Measurements from ENCODE around the gene HYDIN.

DNA sequence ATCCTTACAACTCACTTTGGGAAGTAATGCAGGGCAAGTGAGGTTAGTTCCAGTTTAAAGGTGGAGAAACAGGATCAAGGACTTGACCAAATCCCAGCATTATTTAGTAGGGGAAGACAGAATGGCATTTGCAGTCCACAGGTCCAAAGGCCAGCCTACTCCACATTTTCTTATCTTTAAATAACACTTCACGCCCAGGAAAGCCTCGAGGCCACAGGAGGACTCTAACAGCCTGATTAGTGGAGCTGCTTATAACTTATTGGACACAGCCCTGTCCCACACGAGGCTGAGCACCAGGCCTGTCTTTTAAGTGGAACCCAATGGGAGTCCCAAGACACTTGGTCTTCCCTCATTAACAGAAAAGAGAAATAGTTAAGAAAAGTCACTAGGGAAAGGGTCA, 12.1 kb upstream of the HYDIN start:
- TF ChIP-seq, protein P1, sequence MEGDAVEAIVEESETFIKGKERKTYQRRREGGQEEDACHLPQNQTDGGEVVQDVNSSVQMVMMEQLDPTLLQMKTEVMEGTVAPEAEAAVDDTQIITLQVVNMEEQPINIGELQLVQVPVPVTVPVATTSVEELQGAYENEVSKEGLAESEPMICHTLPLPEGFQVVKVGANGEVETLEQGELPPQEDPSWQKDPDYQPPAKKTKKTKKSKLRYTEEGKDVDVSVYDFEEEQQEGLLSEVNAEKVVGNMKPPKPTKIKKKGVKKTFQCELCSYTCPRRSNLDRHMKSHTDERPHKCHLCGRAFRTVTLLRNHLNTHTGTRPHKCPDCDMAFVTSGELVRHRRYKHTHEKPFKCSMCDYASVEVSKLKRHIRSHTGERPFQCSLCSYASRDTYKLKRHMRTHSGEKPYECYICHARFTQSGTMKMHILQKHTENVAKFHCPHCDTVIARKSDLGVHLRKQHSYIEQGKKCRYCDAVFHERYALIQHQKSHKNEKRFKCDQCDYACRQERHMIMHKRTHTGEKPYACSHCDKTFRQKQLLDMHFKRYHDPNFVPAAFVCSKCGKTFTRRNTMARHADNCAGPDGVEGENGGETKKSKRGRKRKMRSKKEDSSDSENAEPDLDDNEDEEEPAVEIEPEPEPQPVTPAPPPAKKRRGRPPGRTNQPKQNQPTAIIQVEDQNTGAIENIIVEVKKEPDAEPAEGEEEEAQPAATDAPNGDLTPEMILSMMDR (IDR thresholded peaks at IDR 0.05; ENCODE audit: low read depth, low read length), result no peak
- no peak for TF ChIP-seq EZH2phosphoT487 (IDR thresholded peaks at IDR 0.05; ENCODE audit: low read depth)

Data from OCI-LY3 (cell line).